K562 (cell line): ENCODE measurements around the gene ANKRD10. TPM values are rescaled to one million over a fixed set of nuclear protein-coding genes. Genes with fewer than 3 reads are reported as not detected.

ENCODE experiments used
- ATAC-seq: fragments of 200-7000 bp; cut with Tn5 transposase; 3 replicates; pipeline ENCODE4 v1.9.1; 2020; ENCODE audit warnings: moderate library complexity
- BruUV-seq: library from RNA; stranded (reverse); fragments of 400-500 nt; replicated peaks from 2 replicates; lab custom pipeline; 2021; lab: Mats Ljungman, UMichigan
- CTCF ChIA-PET: fragments of 300-600 bp; formaldehyde crosslinking; extraction: SDS; loops from one replicate; lab custom pipeline; 2021; ENCODE audit warnings: low intra/inter-chr PET ratio; lab: Yijun Ruan, JAX
- POLR2A ChIA-PET: fragments of 300-600, 350-650 bp; sonication (Branson Sonifier 250); formaldehyde crosslinking; extraction: SDS; loops from one replicate; lab custom pipeline; 2021; ENCODE audit warnings: antibody characterized with exemption, inconsistent platforms; lab: Yijun Ruan, JAX
- DNase-seq, 4 experiments: peaks; one replicate each; pipeline versions ENCODE4 v3.0.0 to v3.0.0-alpha.2; 2011 to 2018; ENCODE audit warnings: low spot score in 3 of 4, mixed read lengths in 3 of 4; ENCODE audit errors: extremely low read depth in 1 of 4
- FAIRE-seq: peaks from 2 replicates; lab custom pipeline; 2011; peaks lifted over from hg19 to GRCh38; lab: Jason Lieb, UNC
- H2AFZ ChIP-seq: 2 replicates; pipeline ENCODE4 v1.6.0; 2011; ENCODE audit warnings: low read depth, low read length, control low read depth, inconsistent platforms
- H3K27ac ChIP-seq: fragments of 200-600 bp; 3 replicates; pipeline ENCODE4 v1.8.0; 2011; ENCODE audit warnings: low read depth, mild to moderate bottlenecking, control low read depth, inconsistent platforms, low read length, moderate library complexity, mixed read lengths; ENCODE audit errors: extremely low read depth
- H3K27me3 ChIP-seq, 2 experiments: fragments of 300-600 bp in 1 of 2; 2 replicates in 1 of 2; 3 replicates in 1 of 2; pipeline versions ENCODE4 v1.6.0 to v1.8.0; 2011; ENCODE audit warnings: inconsistent platforms in 2 of 2, low read length in 2 of 2, mild to moderate bottlenecking in 1 of 2, mixed read lengths in 1 of 2, moderate library complexity in 1 of 2; ENCODE audit not compliant: control insufficient read depth in 2 of 2, insufficient read depth in 2 of 2
- H3K36me3 ChIP-seq: fragments of 300-600 bp; 3 replicates; pipeline ENCODE4 v1.8.0; 2011; ENCODE audit warnings: mild to moderate bottlenecking, low read length, inconsistent platforms; ENCODE audit not compliant: control insufficient read depth, insufficient read depth
- H3K4me1 ChIP-seq, 2 experiments: fragments of 200-600 bp in 1 of 2; replicated peaks in 1 of 2; 2 replicates in 1 of 2; 3 replicates in 1 of 2; pipeline versions ENCODE4 v1.5.1 to v1.8.0; 2011; ENCODE audit warnings: inconsistent platforms in 2 of 2, low read length in 2 of 2, mild to moderate bottlenecking in 1 of 2, mixed read lengths in 1 of 2, moderate library complexity in 1 of 2; ENCODE audit not compliant: control insufficient read depth in 2 of 2, insufficient read depth in 2 of 2
- H3K4me2 ChIP-seq: 2 replicates; pipeline ENCODE4 v1.6.1; 2011; ENCODE audit warnings: low read length, control low read depth, inconsistent platforms, mixed read lengths; ENCODE audit not compliant: insufficient read depth
- H3K4me3 ChIP-seq: fragments of 200-600 bp; sonication (generic), shearing (Covaris generic); 2 replicates; pipeline ENCODE4 v1.5.1; 2016; ENCODE audit warnings: control low read depth, inconsistent platforms
- H3K79me2 ChIP-seq: fragments of 200-600 bp; 3 replicates; pipeline ENCODE4 v1.8.0; 2011; ENCODE audit warnings: low read length, inconsistent platforms; ENCODE audit not compliant: control insufficient read depth, insufficient read depth
- H3K9ac ChIP-seq, 2 experiments: 2 replicates each; pipeline versions ENCODE4 v1.6.0 to v1.6.1; 2011; ENCODE audit warnings: low read depth in 2 of 2, low read length in 2 of 2, control low read depth in 1 of 2, inconsistent platforms in 1 of 2, mild to moderate bottlenecking in 1 of 2, mixed read lengths in 1 of 2; ENCODE audit not compliant: insufficient read depth in 1 of 2
- H3K9me1 ChIP-seq: one replicate; pipeline ENCODE4 v1.6.0; 2011; ENCODE audit warnings: inconsistent platforms, mild to moderate bottlenecking, low read length, moderate library complexity; ENCODE audit not compliant: control insufficient read depth, insufficient read depth
- H3K9me3 ChIP-seq: replicated peaks from 2 replicates; pipeline ENCODE4 v1.5.1; 2011; ENCODE audit warnings: low read depth, low read length, inconsistent platforms; ENCODE audit not compliant: control insufficient read depth, insufficient read depth
- H4K20me1 ChIP-seq: replicated peaks from 2 replicates; pipeline ENCODE4 v1.6.1; 2011; ENCODE audit warnings: low read length, inconsistent platforms, mixed read lengths; ENCODE audit not compliant: control insufficient read depth, insufficient read depth
- ARNT ChIP-seq, 2 experiments: fragments of 450-650 bp; IDR thresholded peaks; 2 replicates each; pipeline ENCODE4 v1.6.1; 2016; ENCODE audit warnings: mild to moderate bottlenecking in 1 of 2
- BRD9 ChIP-seq: fragments of 450-650 bp; IDR thresholded peaks from 2 replicates; pipeline ENCODE4 v1.6.1; 2018; ENCODE audit warnings: low read depth; ENCODE audit not compliant: partially characterized antibody
- ESRRA ChIP-seq: fragments of 450-650 bp; IDR thresholded peaks from 2 replicates; pipeline ENCODE4 v1.6.1; 2014; ENCODE audit warnings: low read depth, mild to moderate bottlenecking, moderate library complexity, borderline replicate concordance
- HDAC6 ChIP-seq: IDR thresholded peaks from 2 replicates; pipeline ENCODE4 v1.6.1; 2012; ENCODE audit warnings: low read depth, mild to moderate bottlenecking, control low read depth, inconsistent platforms, low read length, moderate library complexity
- HDAC8 ChIP-seq: fragments of 450-650 bp; IDR thresholded peaks from 2 replicates; pipeline ENCODE4 v1.6.1; 2016; ENCODE audit warnings: mild to moderate bottlenecking, missing genetic modification characterization, moderate library complexity, missing compliant biosample characterization
- POLR3G ChIP-seq: IDR thresholded peaks from 2 replicates; pipeline ENCODE4 v1.6.1; 2011; ENCODE audit not compliant: insufficient read length, insufficient replicate concordance; ENCODE audit errors: extremely low read depth
- SMAD3 ChIP-seq: fragments of 450-650 bp; formaldehyde crosslinking; conservative IDR thresholded peaks from 2 replicates; pipeline ENCODE4 v1.4.0; 2020; ENCODE audit warnings: mild to moderate bottlenecking
- ZNF431 ChIP-seq: sonication (generic); formaldehyde crosslinking; IDR thresholded peaks from 2 replicates; pipeline ENCODE4 v1.8.0; 2022; ENCODE audit warnings: mild to moderate bottlenecking, missing genetic modification reagents
- ZNF699 ChIP-seq: fragments of 250-450 bp; sonication (Bioruptor Pico); IDR thresholded peaks from 2 replicates; pipeline ENCODE4 v1.8.0; 2021; ENCODE audit warnings: mild to moderate bottlenecking, moderate library complexity; ENCODE audit not compliant: insufficient replicate concordance
- WGBS: fragments of 100-300 bp; shearing (Covaris generic); methylation state at CpG from one replicate; pipeline ENCODE4 v1.1.6; 2016; ENCODE audit warnings: low coverage, mixed read lengths; ENCODE audit not compliant: insufficient coverage; ENCODE audit errors: missing lambda C conversion rate; 5-methylcytosine and 5-hydroxymethylcytosine counted together
- in situ Hi-C: fragments of 300-500 bp; cut with MboI; formaldehyde crosslinking; loops from 4 replicates; pipeline ENCODE4 v1.15.0; 2018; ENCODE audit warnings: inconsistent platforms, mixed read lengths
- intact Hi-C: fragments of 100-400 bp; cut with micrococcal nuclease; formaldehyde crosslinking; loops from 2 replicates; pipeline ENCODE4 v1.14.2; 2022
- polyA plus RNA-seq, 8 experiments: library from polyadenylated mRNA; depleted of rRNA in 4 of 8; stranded (reverse) in 5 of 8; unstranded in 3 of 8; fragments of >200 nt; fragmentation: Nextera tagmentation in 2 of 8; fragmentation: Illumina TruSeq in 1 of 8; extraction: Ambion mirVana in 2 of 8; extraction: Trizol in 1 of 8; gene quantifications; 2 replicates each; pipeline versions ENCODE4 v1.2.1 to v1.2.3, GENCODE V29; 2011 to 2014; ENCODE audit warnings: inconsistent platforms in 1 of 8, missing spikeins in 1 of 8
- total RNA-seq, 7 experiments: library from RNA; depleted of rRNA in 6 of 7; stranded (reverse); fragments of >200 nt in 6 of 7; fragmentation: Illumina TruSeq in 2 of 7; extraction: Trizol in 2 of 7; gene quantifications; 2 replicates each; pipeline versions ENCODE4 v1.2.1 to v1.2.3, GENCODE V29; 2011 to 2021; ENCODE audit warnings: low replicate concordance in 1 of 7
- TF ChIP-seq, protein P1 (sequence below), 3 experiments: fragments of 200-800 bp in 1 of 3; sonication (Bioruptor generic) in 1 of 3; sonication (generic) in 1 of 3; formaldehyde crosslinking in 1 of 3; IDR thresholded peaks; 2 replicates each; pipeline versions ENCODE4 v1.6.1 to v1.8.0; 2016 to 2022; ENCODE audit warnings: mild to moderate bottlenecking in 2 of 3, missing compliant biosample characterization in 2 of 3, missing genetic modification characterization in 2 of 3, missing genetic modification reagents in 1 of 3
- TF ChIP-seq, protein P2 (sequence below), 2 experiments: fragments of 450-650 bp; IDR thresholded peaks; 2 replicates each; pipeline ENCODE4 v1.6.1; 2018; ENCODE audit warnings: mild to moderate bottlenecking in 2 of 2, low read depth in 1 of 2; ENCODE audit not compliant: partially characterized antibody in 2 of 2

The ANKRD10 gene
- total and polyA plus RNA-seq, 9 of the 15 experiments (the other 6 are each of a cell fraction or from before 2014, with no cell fraction given), result 21.7 to 183 (median 45.0) TPM

DNA sequence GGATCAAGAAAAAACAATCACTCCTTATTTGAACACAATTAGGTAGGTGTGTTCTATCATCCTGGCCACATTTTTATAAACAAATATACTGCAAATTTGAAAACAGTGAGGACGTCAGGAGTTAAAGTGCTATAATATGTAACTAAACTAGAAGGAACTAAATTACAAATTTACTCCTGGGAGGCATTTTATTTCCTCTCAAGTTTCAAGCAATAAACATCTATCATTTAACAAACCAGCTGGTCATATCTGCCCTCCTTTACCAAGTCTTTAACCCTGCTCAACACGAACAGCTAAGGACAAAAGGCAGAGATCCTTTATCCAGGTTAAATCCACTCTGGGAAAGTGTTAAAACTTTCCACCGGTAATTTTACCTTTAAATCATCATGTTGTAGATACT, 26.5 kb downstream of the ANKRD10 start:
- Histone ChIP-seq H3K4me3 (no peak overlapping the region), H2AFZ (no peak overlapping the region), H3K4me1 (no peaks in the 10 kb centered on the region), H3K27ac (no peak overlapping the region), H3K79me2 (no peaks in the 10 kb centered on the region), H3K27me3 (no peaks in the 10 kb centered on the region), H4K20me1 (no peaks in the 10 kb centered on the region; the same call in 1 of the 2 replicates), H3K36me3 (peaks cover 16% of the 10 kb centered on the region; the same call in 2 of the 3 replicates), H3K9me3 (no peaks in the 10 kb centered on the region), H3K9ac (no peak overlapping the region), H3K9me1 (no peaks in the 10 kb centered on the region), H3K4me2 (no peak overlapping the region)
- intact Hi-C loops (no loop called here), in situ Hi-C loops (no loop called here)
- 62% methylated on average over 3 of the region's 3 CpGs for WGBS
- ATAC-seq, result no peak
- FAIRE-seq, result no peak
- TF ChIP-seq BRD9 (no peak), POLR3G (no peak), ESRRA (no peak), ARNT (IDR thresholded peaks at IDR 0.05) (no peak), ZNF699 (CRISPR knock-in tag) (no peak), ZNF431 (CRISPR knock-in tag) (no peak), HDAC6 (no peak), SMAD3 (no peak), HDAC8 (tag) (no peak)
- TF ChIP-seq, protein P1, sequence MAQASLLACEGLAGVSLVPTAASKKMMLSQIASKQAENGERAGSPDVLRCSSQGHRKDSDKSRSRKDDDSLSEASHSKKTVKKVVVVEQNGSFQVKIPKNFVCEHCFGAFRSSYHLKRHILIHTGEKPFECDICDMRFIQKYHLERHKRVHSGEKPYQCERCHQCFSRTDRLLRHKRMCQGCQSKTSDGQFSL (CRISPR knock-in tag; IDR thresholded peaks at IDR 0.05), result no peak
- TF ChIP-seq, protein P1 (tag; IDR thresholded peaks at IDR 0.05), result no peak
- TF ChIP-seq, protein P2, sequence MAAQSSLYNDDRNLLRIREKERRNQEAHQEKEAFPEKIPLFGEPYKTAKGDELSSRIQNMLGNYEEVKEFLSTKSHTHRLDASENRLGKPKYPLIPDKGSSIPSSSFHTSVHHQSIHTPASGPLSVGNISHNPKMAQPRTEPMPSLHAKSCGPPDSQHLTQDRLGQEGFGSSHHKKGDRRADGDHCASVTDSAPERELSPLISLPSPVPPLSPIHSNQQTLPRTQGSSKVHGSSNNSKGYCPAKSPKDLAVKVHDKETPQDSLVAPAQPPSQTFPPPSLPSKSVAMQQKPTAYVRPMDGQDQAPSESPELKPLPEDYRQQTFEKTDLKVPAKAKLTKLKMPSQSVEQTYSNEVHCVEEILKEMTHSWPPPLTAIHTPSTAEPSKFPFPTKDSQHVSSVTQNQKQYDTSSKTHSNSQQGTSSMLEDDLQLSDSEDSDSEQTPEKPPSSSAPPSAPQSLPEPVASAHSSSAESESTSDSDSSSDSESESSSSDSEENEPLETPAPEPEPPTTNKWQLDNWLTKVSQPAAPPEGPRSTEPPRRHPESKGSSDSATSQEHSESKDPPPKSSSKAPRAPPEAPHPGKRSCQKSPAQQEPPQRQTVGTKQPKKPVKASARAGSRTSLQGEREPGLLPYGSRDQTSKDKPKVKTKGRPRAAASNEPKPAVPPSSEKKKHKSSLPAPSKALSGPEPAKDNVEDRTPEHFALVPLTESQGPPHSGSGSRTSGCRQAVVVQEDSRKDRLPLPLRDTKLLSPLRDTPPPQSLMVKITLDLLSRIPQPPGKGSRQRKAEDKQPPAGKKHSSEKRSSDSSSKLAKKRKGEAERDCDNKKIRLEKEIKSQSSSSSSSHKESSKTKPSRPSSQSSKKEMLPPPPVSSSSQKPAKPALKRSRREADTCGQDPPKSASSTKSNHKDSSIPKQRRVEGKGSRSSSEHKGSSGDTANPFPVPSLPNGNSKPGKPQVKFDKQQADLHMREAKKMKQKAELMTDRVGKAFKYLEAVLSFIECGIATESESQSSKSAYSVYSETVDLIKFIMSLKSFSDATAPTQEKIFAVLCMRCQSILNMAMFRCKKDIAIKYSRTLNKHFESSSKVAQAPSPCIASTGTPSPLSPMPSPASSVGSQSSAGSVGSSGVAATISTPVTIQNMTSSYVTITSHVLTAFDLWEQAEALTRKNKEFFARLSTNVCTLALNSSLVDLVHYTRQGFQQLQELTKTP (IDR thresholded peaks at IDR 0.05; ENCODE audit: low read depth in 1 of 2, partially characterized antibody in 2 of 2), result no peak
- CTCF ChIA-PET, result no interaction called here
- BruUV-seq, result no TSS peak
- POLR2A ChIA-PET, result interaction anchor here (1.7 kb wide), 1 partner anchor 9 kb away, joined by 5 read pairs; no protein-coding TSS in a partner anchor
- DNase-seq, result no peak
